MM.1S (cell line): Measurements from ENCODE around the gene PTPRN2.

ENCODE experiments used
- DNase-seq: peaks from one replicate; pipeline ENCODE4 v3.0.0-alpha.2; 2015
- H2AFZ ChIP-seq: fragments of 300-600 bp; sonication (generic); 2 replicates; pipeline ENCODE4 v1.6.0; 2016; ENCODE audit warnings: antibody characterized with exemption, low read length
- H3F3A ChIP-seq: fragments of 300-600 bp; sonication (generic); 2 replicates; pipeline ENCODE4 v1.6.1; 2016; ENCODE audit warnings: mild to moderate bottlenecking, antibody characterized with exemption, low read length, moderate library complexity, mixed read lengths; ENCODE audit not compliant: insufficient read depth
- H3K27ac ChIP-seq: fragments of 300-600 bp; sonication (generic); 2 replicates; pipeline ENCODE4 v1.5.1; 2016; ENCODE audit warnings: mild to moderate bottlenecking, low read length
- H3K27me3 ChIP-seq: fragments of 300-600 bp; sonication (generic); replicated peaks from 2 replicates; pipeline ENCODE4 v1.6.0; 2016; ENCODE audit warnings: low read length; ENCODE audit not compliant: insufficient read depth
- H3K36me3 ChIP-seq: fragments of 300-600 bp; sonication (generic); replicated peaks from 2 replicates; pipeline ENCODE4 v1.6.1; 2016; ENCODE audit warnings: mild to moderate bottlenecking, low read length, mixed read lengths; ENCODE audit not compliant: insufficient read depth
- H3K4me1 ChIP-seq: fragments of 300-600 bp; sonication (generic); 2 replicates; pipeline ENCODE4 v1.6.1; 2016; ENCODE audit warnings: low read length, mixed read lengths
- H3K4me2 ChIP-seq: fragments of 300-600 bp; sonication (generic); 2 replicates; pipeline ENCODE4 v1.6.0; 2016; ENCODE audit warnings: low read depth, low read length
- H3K4me3 ChIP-seq: fragments of 300-600 bp; sonication (generic); 2 replicates; pipeline ENCODE4 v1.5.1; 2016; ENCODE audit warnings: low read length, mixed read lengths
- H3K79me2 ChIP-seq: fragments of 300-600 bp; sonication (generic); 2 replicates; pipeline ENCODE4 v1.6.1; 2016; ENCODE audit warnings: mixed run types, low read length, mixed read lengths
- H3K9ac ChIP-seq: fragments of 300-600 bp; sonication (generic); 2 replicates; pipeline ENCODE4 v1.6.1; 2016; ENCODE audit warnings: low read length, mixed read lengths
- H3K9me2 ChIP-seq: fragments of 300-600 bp; sonication (generic); replicated peaks from 2 replicates; pipeline ENCODE4 v1.6.1; 2016; ENCODE audit warnings: mild to moderate bottlenecking, low read length, mixed read lengths; ENCODE audit not compliant: insufficient read depth
- H3K9me3 ChIP-seq: fragments of 300-600 bp; sonication (generic); replicated peaks from 2 replicates; pipeline ENCODE4 v1.6.1; 2016; ENCODE audit warnings: mild to moderate bottlenecking, low read length, mixed read lengths; ENCODE audit not compliant: insufficient read depth
- H4K20me1 ChIP-seq: fragments of 300-600 bp; sonication (generic); 2 replicates; pipeline ENCODE4 v1.6.1; 2016; ENCODE audit warnings: mild to moderate bottlenecking, low read length, moderate library complexity, mixed read lengths; ENCODE audit not compliant: insufficient read depth
- EZH2 ChIP-seq: fragments of 300-600 bp; sonication (generic); optimal IDR thresholded peaks from 2 replicates; pipeline ENCODE3; 2017; ENCODE audit warnings: low read depth, mild to moderate bottlenecking, antibody characterized with exemption, low read length, mixed read lengths
- EZH2phosphoT487 ChIP-seq: fragments of 300-600 bp; sonication (generic); IDR thresholded peaks from 2 replicates; pipeline ENCODE4 v1.6.1; 2018; ENCODE audit warnings: antibody characterized with exemption, low read length
- TF ChIP-seq, protein P1 (sequence below): fragments of 300-600 bp; sonication (generic); IDR thresholded peaks from 2 replicates; pipeline ENCODE4 v1.5.1; 2016; ENCODE audit warnings: antibody characterized with exemption, low read length, mixed read lengths

The PTPRN2 gene

DNA sequence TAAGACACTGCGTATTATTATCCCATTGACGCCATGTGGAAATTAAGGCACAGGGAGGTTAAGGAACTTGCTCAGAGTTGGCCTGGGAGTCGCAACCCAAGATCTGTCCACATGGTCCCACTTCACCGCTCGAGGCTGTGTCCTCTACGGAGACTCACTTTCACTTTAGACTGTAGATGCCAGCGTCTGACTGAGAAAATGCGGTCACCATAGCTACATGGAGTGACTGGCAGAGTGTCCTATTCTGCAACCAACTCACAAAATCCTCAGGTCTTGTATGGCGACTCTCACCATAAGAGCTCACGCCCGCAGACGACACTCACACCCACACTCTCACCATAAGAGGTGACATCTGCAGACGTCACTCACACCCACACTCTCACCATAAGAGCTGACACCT, 257.9 kb downstream of the PTPRN2 start:
- peak; percentile 14 for DNase-seq
- Histone ChIP-seq H3K9me3 (no peaks in the 10 kb centered on the region), H3K27me3 (no peaks in the 10 kb centered on the region), H3K9ac (no peak overlapping the region), H3K4me3 (peak overlapping the region; percentile 17; the same call in 1 of the 2 replicates), H3K9me2 (no peaks in the 10 kb centered on the region), H4K20me1 (no peaks in the 10 kb centered on the region), H3K4me1 (no peaks in the 10 kb centered on the region), H3F3A (no peaks in the 10 kb centered on the region), H3K79me2 (no peaks in the 10 kb centered on the region), H2AFZ (no peak overlapping the region), H3K36me3 (no peaks in the 10 kb centered on the region), H3K27ac (no peak overlapping the region), H3K4me2 (peak overlapping the region; percentile 42)
- TF ChIP-seq EZH2phosphoT487 = no peak
- TF ChIP-seq, protein P1, sequence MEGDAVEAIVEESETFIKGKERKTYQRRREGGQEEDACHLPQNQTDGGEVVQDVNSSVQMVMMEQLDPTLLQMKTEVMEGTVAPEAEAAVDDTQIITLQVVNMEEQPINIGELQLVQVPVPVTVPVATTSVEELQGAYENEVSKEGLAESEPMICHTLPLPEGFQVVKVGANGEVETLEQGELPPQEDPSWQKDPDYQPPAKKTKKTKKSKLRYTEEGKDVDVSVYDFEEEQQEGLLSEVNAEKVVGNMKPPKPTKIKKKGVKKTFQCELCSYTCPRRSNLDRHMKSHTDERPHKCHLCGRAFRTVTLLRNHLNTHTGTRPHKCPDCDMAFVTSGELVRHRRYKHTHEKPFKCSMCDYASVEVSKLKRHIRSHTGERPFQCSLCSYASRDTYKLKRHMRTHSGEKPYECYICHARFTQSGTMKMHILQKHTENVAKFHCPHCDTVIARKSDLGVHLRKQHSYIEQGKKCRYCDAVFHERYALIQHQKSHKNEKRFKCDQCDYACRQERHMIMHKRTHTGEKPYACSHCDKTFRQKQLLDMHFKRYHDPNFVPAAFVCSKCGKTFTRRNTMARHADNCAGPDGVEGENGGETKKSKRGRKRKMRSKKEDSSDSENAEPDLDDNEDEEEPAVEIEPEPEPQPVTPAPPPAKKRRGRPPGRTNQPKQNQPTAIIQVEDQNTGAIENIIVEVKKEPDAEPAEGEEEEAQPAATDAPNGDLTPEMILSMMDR = no peak
- TF ChIP-seq EZH2 = no peak

DNA sequence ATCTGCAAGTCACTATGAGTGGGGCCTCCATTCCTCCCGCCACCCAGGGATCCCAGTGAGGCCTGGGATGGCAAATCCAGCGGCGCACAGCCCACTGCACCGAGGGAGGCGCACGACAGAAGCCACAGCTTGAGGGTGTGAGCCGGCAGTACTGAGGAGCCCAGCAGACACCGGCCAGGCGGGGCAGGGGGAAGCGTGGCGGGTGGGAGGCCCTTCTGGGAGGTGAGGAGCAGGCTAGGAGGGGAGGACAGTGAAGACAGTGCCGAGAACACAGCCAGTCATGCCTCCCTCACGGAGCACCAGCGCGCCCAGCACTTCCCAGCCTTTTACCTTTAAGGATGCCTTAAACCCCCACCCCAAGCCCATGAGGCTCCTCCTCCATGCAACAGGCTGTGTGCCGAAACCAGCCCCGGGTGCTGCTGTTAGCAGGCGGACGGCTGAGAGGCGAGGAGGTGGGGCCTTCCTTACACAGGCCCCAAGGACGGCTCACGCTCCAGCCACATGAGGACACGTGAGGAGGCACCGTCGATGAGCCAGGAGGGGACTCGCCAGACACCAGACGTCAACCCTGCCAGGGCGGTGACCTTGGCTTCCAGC, 258.5 kb downstream of the PTPRN2 start:
- no peaks in the 10 kb centered on the region for H3K27me3 ChIP-seq
- H3K9ac ChIP-seq = no peak overlapping the region
- no peaks in the 10 kb centered on the region for H3K36me3 ChIP-seq
- H3K4me3 ChIP-seq = peak overlapping the region; percentile 17; the same call in 1 of the 2 replicates
- H3K4me2 ChIP-seq = peak overlapping the region; percentile 42
- H4K20me1 ChIP-seq = no peaks in the 10 kb centered on the region
- H3F3A ChIP-seq = no peaks in the 10 kb centered on the region
- no peak overlapping the region for H3K27ac ChIP-seq
- TF ChIP-seq, protein P1 = no peak
- TF ChIP-seq EZH2 (no peak), EZH2phosphoT487 (no peak)
- no peaks in the 10 kb centered on the region for H3K79me2 ChIP-seq
- H3K4me1 ChIP-seq = no peaks in the 10 kb centered on the region
- no peak overlapping the region for H2AFZ ChIP-seq
- no peak for DNase-seq
- H3K9me3 ChIP-seq = no peaks in the 10 kb centered on the region
- H3K9me2 ChIP-seq = no peaks in the 10 kb centered on the region

DNA sequence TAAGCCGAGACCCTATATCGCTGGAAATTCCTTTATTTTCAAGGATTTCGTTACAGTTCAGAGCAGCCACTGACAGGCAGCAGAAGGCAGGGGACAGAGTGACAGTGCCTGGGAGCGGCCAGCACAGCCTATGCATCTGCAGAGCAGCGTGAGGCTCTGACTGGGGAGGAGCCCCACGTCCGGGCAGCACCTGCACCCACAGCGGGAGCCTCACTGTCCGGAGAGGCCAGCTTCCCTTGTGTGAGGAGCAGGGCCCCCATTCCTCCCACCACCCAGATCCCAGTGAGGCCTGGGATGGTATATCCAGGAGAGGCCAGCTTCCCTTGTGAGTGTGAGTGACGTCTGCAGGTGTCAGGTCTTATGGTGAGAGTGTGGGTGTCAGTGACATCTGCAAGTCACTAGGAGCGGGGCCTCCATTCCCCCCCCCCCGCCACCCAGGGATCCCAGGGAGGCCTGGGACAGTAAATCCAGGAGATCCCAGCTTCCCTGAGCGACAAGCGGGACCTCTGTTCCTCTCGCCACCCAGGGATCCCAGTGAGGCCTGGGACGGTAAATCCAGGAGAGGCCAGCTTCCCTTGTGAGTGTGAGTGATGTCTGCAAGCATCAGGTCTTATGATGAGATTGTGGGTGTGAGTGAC, 259.1 kb downstream of the PTPRN2 start:
- Histone ChIP-seq H3K4me1 (no peaks in the 10 kb centered on the region), H3K9me3 (no peaks in the 10 kb centered on the region), H3F3A (no peaks in the 10 kb centered on the region), H3K4me2 (no peak overlapping the region), H3K27me3 (no peaks in the 10 kb centered on the region), H2AFZ (no peak overlapping the region), H3K36me3 (no peaks in the 10 kb centered on the region), H4K20me1 (no peaks in the 10 kb centered on the region), H3K79me2 (no peaks in the 10 kb centered on the region), H3K9ac (no peak overlapping the region), H3K9me2 (no peaks in the 10 kb centered on the region), H3K27ac (no peak overlapping the region), H3K4me3 (no peak overlapping the region)
- no peak for DNase-seq
- TF ChIP-seq EZH2phosphoT487 = no peak
- TF ChIP-seq, protein P1 = no peak
- TF ChIP-seq EZH2 = no peak
